HS-5 (cell line): ENCODE results near the gene SIAH2.

Experiments
- DNase-seq: peaks from one replicate; pipeline ENCODE4 v3.0.0-alpha.2; 2012; ENCODE audit warnings: low read depth

The SIAH2 gene

GRCh38 chr3:150733936-150734794 is 28.8 kb downstream of the SIAH2 start:
- DNase-seq, result no peak

GRCh38 chr3:150733373-150733935 is 29.5 kb downstream of the SIAH2 start:
- no peak for DNase-seq

GRCh38 chr3:150729682-150730360 is 33.1 kb downstream of the SIAH2 start:
- no peak for DNase-seq

- no peak for DNase-seq
These were observed 35.1 kb downstream of the SIAH2 start for GRCh38 chr3:150727653-150728502.

- no peak for DNase-seq
These were observed 37.4 kb downstream of the SIAH2 start for GRCh38 chr3:150725548-150725947.

- DNase-seq, result no peak
These were observed 39.0 kb downstream of the SIAH2 start for GRCh38 chr3:150723946-150724345.

GRCh38 chr3:150722267-150722666 is 40.7 kb downstream of the SIAH2 start:
- no peak for DNase-seq

DNA sequence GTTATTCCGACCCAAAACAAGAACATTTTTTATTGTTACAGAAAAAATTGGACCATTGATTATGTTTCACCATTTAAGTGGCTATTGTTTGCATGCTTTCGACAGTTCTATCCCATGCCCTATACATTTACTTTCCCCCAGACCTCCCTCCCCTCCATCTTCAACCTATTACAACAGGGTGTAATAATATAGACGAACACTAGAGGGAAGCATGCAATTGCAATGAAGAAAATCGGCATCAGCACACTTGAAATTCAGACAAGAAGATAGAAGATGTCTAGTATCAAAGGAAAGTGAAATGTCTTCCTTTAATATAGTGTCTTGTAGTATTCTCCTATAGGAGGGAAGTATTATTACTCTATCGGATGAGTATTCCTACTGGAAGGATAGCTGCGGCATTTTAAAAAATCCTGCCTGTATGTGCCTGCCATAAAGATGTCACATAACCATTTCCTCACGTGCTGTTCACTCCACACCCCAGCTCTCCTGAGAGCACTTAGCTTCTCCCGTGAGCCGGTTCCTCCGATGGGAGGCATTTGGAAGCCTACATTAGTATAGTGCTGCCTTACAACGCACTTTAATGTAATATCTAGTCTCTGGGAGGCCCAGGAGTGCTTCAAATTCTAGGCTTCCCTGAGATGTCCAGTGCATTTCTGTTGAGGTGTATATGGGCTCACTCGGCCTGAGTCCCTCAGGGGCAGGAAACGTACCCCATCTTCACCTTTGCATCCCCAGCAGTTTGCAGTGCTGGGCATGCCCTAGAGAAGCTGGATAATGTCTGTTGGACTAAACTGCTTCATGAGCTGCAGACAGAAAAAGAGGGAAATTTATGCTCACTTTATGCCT is 41.5 kb downstream of the SIAH2 start:
- no peak for DNase-seq

DNA sequence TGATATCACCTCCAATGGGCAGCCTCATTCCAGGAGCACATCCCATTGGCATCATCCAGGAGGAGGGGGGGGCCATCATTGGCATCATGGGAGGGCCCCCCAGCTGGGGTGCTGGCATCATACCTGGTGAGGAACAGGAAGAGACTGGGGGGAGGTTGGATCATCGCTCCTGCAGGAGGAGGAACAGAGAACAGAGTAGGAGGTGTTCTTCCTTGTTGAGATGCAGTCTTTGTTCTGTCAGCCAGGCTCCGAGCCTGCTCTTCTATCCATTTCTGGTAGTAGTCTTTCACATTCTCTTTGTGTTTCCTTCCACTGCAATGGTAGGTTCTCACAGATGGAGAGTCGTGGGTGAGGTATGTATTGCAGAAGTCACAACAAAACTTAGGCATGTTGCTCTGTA is 42.5 kb downstream of the SIAH2 start:
- no peak for DNase-seq

DNA sequence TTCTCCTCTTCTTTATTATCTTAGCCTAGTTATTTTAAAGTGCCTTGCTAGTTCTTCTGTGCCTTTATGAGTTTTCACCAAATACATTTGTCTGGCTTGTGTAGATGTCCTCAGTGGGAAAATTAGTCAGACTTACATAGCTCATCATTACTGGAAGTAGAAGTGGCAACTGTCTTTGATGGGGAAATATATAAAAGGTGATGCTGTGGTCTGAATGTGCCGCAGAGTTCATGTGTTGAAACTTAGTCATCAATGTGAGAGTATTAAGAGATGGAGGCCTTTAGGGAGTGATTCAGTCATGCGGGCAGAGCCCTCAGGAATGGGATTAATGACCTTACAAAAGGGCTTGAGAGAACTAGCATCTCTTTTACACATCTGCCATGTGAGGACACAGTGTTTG is 52.9 kb downstream of the SIAH2 start:
- peak; percentile 58 for DNase-seq

- DNase-seq, result peak; percentile 53
These were observed 59.1 kb downstream of the SIAH2 start, which contains the start of gene ERICH6 for GRCh38 chr3:150703756-150704344. ERICH6 (minus strand) TSS chr3:150703920; CDS start chr3:150703898, 22 bp downstream.

DNA sequence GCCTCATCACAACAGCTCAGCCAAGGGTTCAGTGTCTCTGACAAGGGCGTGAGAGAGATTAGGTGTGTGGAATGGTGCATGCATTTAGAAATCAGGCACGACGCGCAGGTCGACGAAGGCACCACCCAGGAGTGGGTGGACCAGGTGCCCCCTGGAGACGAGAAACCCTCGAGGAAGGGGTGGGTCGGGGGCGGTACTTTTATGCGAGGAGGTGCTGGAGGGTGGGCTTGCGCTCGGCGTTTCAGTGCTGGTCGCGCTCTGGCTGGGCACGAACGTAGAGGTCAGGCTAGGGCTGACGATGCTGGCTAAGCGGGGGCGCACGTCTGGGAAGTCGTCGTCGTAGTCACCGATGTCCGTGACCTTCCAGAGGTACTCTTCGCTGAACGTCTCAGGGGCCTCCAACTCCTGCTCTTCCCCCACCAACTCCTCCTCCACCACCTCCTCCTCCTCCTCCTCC is 59.6 kb downstream of the SIAH2 start:
- no peak for DNase-seq

- DNase-seq, result no peak
These were observed 63.8 kb downstream of the SIAH2 start for GRCh38 chr3:150699068-150699639.

- DNase-seq, result no peak
These were observed 65.3 kb downstream of the SIAH2 start for GRCh38 chr3:150697646-150698045.

DNA sequence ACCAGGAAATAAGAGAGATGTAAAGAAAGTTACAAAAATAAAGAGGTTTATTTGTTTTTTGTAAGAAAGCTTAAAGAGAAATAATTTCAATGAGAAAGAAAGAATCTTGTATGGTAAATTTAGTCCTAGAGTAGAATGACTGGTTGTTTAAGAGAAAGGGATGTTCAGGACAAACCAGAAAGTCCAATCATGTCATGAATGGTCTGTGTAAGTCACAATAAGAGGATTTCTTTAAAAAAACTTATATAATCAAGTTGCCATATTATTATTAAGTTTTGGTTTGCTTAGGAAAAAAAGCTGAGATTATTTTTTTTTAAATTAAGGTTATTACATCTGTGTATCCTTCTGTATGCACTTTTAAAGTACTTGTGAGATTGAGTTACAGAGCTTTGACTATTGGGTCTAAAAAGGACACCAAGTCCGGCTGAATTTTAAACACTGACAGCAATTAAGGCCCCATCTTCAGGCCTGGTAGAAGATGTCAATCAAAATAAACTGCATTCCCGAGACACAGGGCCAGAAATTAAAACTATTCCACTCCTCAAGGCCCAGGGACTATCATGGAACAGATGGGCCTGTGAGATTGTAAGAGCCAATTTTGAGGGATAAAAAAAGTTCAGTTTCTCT is 71.4 kb downstream of the SIAH2 start:
- no peak for DNase-seq
